LNCaP clone FGC (cell line): Measurements from ENCODE around the gene KANSL1.
A peak's percentile ranks its signal among the peaks of the same experiment; 100 is the strongest.

Source experiments
- DNase-seq: peaks from one replicate; pipeline ENCODE4 v3.0.0-alpha.2; 2011; ENCODE audit warnings: low read depth
- H3K4me3 ChIP-seq: 2 replicates; pipeline ENCODE4 v1.5.1; 2011; ENCODE audit warnings: mild to moderate bottlenecking, low read depth, low read length, control low read depth
- TF ChIP-seq, protein P1 (sequence below): IDR thresholded peaks from 2 replicates; pipeline ENCODE4 v1.5.1; 2012; ENCODE audit warnings: mild to moderate bottlenecking; ENCODE audit not compliant: control insufficient read depth, insufficient read depth; ENCODE audit errors: extremely low read depth

The KANSL1 gene

DNA sequence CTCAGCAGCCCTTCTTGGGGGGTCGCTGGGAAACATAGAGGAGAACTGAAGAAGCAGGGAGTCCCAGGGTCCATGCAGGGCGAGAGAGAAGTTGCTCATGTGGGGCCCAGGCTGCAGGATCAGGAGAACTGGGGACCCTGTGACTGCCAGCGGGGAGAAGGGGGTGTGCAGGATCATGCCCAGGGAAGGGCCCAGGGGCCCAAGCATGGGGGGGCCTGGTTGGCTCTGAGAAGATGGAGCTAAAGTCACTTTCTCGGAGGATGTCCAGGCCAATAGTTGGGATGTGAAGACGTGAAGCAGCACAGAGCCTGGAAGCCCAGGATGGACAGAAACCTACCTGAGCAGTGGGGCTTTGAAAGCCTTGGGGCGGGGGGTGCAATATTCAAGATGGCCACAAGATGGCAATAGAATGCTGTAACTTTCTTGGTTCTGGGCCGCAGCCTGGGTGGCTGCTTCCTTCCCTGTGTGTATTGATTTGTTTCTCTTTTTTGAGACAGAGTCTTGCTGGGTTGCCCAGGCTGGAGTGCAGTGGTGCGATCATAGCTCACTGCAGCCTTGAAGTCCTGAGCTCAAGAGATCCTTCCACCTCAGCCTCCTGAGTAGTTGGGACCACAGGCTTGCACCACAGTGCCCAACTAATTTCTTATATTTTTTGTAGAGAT lies 190.8 kb downstream of the KANSL1 start:
- peak; percentile 23 for DNase-seq
- TF ChIP-seq, protein P1, sequence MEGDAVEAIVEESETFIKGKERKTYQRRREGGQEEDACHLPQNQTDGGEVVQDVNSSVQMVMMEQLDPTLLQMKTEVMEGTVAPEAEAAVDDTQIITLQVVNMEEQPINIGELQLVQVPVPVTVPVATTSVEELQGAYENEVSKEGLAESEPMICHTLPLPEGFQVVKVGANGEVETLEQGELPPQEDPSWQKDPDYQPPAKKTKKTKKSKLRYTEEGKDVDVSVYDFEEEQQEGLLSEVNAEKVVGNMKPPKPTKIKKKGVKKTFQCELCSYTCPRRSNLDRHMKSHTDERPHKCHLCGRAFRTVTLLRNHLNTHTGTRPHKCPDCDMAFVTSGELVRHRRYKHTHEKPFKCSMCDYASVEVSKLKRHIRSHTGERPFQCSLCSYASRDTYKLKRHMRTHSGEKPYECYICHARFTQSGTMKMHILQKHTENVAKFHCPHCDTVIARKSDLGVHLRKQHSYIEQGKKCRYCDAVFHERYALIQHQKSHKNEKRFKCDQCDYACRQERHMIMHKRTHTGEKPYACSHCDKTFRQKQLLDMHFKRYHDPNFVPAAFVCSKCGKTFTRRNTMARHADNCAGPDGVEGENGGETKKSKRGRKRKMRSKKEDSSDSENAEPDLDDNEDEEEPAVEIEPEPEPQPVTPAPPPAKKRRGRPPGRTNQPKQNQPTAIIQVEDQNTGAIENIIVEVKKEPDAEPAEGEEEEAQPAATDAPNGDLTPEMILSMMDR: peak; percentile 83

DNA sequence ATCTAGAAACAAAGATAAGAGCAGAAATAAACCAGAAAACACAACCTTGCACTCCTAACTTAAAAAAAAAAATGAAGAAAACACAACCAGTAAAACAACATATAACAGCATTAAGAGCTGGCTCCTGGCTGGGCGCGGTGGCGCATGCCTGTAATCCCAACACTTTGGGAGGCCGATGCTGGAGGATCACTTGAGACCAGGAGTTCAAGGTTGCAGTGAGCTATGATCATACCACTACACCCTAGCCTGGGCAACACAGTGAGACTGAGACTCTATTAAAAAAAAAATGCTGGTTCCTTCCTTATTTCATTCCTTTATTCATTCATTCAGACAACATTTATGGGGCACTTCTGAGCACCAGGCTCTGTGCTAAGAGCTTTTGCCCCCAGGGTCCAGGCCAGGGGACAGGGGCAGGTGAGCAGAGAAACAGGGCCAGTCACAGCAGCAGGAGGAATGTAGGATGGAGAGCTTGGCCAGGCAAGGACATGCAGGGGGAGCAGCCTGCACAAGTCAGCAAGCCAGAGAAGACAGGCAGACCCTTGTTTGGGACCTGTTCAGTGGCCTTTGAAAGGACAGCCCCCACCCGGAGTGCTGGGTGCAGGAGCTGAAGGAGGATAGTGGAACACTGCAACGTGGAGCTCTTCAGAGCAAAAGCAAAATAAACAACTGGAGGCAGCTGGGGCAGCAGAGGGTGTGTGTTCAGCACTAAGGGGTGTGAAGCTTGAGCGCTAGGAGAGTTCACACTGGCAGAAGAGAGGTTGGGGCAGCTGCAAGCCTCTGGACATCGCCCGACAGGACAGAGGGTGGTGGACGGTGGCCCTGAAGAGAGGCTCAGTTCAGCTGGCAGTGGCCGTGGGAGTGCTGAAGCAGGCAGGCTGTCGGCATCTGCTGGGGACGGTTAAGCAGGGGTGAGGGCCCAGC lies 191.6 kb downstream of the KANSL1 start:
- no peak overlapping the region for H3K4me3 ChIP-seq
- TF ChIP-seq, protein P1: no peak
- no peak for DNase-seq

More for the DNA sequence above, 190.8 kb downstream of the KANSL1 start:
- no peak overlapping the region for H3K4me3 ChIP-seq

DNA sequence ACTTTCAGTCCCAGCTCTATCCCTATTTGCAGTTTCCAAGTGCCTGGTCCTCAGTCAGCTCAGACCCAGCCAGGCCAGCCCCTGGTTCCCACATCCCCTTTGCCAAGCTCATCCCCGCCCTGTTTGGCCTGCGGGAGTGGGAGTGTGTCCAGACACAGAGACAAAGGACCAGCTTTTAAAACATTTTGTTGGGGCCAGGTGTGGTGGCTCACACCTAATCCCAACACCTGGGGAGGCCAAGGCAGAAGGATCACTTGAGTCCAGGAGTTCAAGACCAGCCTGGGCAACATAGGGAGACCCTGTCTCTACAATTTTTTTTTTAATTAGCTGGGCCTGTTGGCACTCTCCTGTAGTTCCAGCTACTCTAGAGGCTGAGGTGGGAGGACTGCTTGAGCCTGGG lies 192.5 kb downstream of the KANSL1 start:
- TF ChIP-seq, protein P1: no peak
- H3K4me3 ChIP-seq: no peak overlapping the region
- DNase-seq: no peak

DNA sequence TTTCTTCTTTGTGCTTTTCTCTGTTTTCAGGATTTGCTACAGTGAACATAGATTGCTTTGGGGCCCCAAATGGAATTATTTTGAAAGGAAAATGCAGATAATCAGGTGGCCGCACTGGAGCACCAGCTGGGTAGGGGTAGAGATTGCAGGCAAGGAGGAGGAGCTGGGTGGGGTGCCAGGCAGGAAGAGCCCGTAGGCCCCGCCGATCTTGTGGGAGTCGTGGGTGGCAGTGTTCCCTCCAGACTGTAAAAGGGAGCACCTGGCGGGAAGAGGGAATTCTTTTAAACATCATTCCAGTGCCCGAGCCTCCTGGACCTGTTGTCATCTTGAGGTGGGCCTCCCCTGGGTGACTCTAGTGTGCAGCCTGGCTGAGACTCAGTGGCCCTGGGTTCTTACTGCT lies 192.9 kb downstream of the KANSL1 start:
- TF ChIP-seq, protein P1: no peak
- no peak overlapping the region for H3K4me3 ChIP-seq
- no peak for DNase-seq

DNA sequence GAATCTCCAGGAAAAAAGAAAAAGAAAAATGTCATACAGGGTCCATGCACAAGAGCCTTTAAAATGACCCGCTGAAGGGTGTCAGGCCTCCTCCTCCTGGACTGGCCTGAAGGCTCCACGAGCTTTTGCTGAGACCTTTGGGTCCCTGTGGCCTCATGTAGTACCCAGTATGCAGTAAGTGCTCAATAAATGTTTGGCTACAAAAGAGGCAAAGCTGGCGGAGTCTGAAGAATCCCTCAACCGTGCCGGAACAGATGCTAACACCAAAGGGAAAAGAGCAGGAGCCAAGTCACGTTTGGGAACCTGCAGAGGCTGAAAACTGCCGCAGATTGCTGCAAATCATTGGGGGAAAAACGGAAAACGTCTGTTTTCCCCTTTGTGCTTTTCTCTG lies 193.3 kb downstream of the KANSL1 start:
- H3K4me3 ChIP-seq: no peak overlapping the region
- TF ChIP-seq, protein P1: no peak
- no peak for DNase-seq

DNA sequence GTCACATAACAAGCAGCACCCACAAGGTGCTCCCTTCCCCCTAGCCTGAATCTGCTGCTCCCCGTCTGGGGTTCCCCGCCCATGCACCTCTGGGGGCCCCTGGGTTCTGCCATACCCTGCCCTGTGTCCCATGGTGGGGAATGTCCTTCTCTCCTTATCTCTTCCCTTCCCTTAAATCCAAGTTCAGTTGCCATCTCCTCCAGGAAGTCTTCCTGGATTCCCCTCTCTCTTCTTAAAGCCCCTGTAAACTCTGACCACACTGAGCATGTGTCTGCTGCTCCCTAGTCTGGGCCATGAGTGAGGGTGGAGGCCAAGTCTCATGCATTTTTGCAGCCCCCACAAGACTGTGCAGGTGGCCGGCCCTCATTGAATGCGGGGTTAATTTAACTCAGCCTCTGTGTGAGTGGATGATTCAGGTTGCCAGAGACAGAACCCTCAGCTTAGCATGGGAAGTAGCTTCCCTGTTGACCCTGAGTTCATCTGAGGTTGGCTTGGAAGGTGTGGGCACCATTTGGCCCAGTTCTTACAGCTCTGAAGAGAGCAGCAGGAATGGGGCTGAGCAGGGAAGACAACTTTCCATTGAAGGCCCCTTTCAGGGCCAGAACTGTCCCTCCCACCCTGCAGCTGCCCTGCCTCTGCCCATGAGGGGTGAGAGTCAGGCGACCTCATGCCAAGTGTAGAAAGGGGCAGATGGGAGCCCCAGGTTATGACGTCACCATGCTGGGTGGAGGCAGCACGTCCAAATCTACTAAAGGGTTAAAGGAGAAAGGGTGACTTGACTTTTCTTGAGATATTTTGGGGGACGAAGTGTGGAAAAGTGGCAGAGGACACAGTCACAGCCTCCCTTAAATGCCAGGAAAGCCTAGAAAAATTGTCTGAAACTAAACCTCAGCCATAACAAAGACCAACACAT lies 194.0 kb downstream of the KANSL1 start, which contains the start of gene STH:
Gene STH, plus strand, starts transcription at position 264 of the 913 bp plus-strand sequence. Its CDS starts 30 bp downstream, at position 294.
- H3K4me3 ChIP-seq: no peak within 1 kb of the TSS
- TF ChIP-seq, protein P1: no peak
- no peak for DNase-seq
